ENCODE results near the gene SLC10A7. TPM values are rescaled to one million over a fixed set of nuclear protein-coding genes. Genes with fewer than 3 reads are reported as not detected.

Gene SLC10A7
- total and polyA plus RNA-seq, 10 of the 15 experiments (the other 5 are each of a cell fraction or from before 2014, with no cell fraction given), result 4.6 to 23.7 (median 15.6) TPM

- Histone ChIP-seq H4K20me1 (ENCODE audit: control insufficient read depth, insufficient read depth) (no peaks in the 10 kb centered on the region), H3K4me3 (no peak overlapping the region), H3K27ac (ENCODE audit: control insufficient read depth, insufficient read depth) (no peak overlapping the region), H3K9me3 (replicated peaks; ENCODE audit: control insufficient read depth, insufficient read depth, low read length) (no peaks in the 10 kb centered on the region), H3K9ac (ENCODE audit: control insufficient read depth, insufficient read depth, low read length) (no peak overlapping the region), H2AFZ (ENCODE audit: control insufficient read depth, low read depth, low read length) (no peak overlapping the region; the same call in none of the 2 replicates), H3K36me3 (ENCODE audit: control insufficient read depth in 2 of 2, insufficient read depth in 2 of 2, low read length in 1 of 2) (no peaks in the 10 kb centered on the region), H3K4me2 (ENCODE audit: control insufficient read depth, insufficient read depth) (peak overlapping the region; percentile 7; the same call in 1 of the 2 replicates), H3K4me1 (ENCODE audit: control insufficient read depth, insufficient read depth, low read length) (peaks cover 24% of the 10 kb centered on the region), H3K27me3 (replicated peaks in 1 of 2; ENCODE audit: control insufficient read depth in 2 of 2, insufficient read depth in 2 of 2, low read length in 1 of 2) (no peaks in the 10 kb centered on the region), H3K79me2 (ENCODE audit: control insufficient read depth, insufficient read depth, low read length) (no peaks in the 10 kb centered on the region)
- DNase-seq (ENCODE audit: low read depth, low spot score), result peak; percentile 45
- BruUV-seq (replicated peaks), result no TSS peak
- in situ Hi-C loops (cut with MboI), result no loop called here
- POLR2A ChIA-PET, result no interaction called here
- FAIRE-seq, result no peak
- SMC1A ChIA-PET (ENCODE audit: uncharacterized antibody, unreplicated experiment), result interaction anchor here (0.9 to 2.1 kb wide), 4 partner anchors 10 to 98 kb away, joined by 3 to 13 read pairs (median 6); no protein-coding TSS in a partner anchor
- intact Hi-C loops (cut with micrococcal nuclease; ENCODE audit: unreplicated experiment), result loop anchor here (1.0 kb wide), 1 partner anchor 90 kb away; no protein-coding TSS in a partner anchor
- ATAC-seq, result peak; percentile 85
- WGBS (ENCODE audit: insufficient coverage, insufficient replicate concordance, low lambda C conversion rate, missing lambda C conversion rate), result 32% methylated on average over 24 of the region's 24 CpGs
- RAD21 ChIA-PET (ENCODE audit: unreplicated experiment), result interaction anchor here (0.6 to 1.6 kb wide), 2 partner anchors 21 to 668 kb away, joined by 3 to 4 read pairs; no protein-coding TSS in a partner anchor
- CTCF ChIA-PET, result interaction anchor here (0.8 to 3.5 kb wide), 11 partner anchors 9 to 854 kb away, joined by 3 to 18 read pairs (median 5); no protein-coding TSS in a partner anchor
- TF ChIP-seq ELK1 (IDR thresholded peaks at IDR 0.05; ENCODE audit: low read depth, low read length) (no peak), ASH2L (IDR thresholded peaks at IDR 0.05; ENCODE audit: borderline replicate concordance, low read depth) (no peak), ZNF217 (IDR thresholded peaks at IDR 0.05) (no peak), PAX5 (IDR thresholded peaks at IDR 0.05; ENCODE audit: borderline replicate concordance, low read depth, low read length) (peak; percentile 60; the same call in 1 of the 2 replicates), ETV6 (conservative IDR thresholded peaks at IDR 0.05 in 1 of 2, IDR thresholded peaks at IDR 0.05 in 1 of 2; ENCODE audit: borderline replicate concordance in 1 of 2, low read depth in 1 of 2) (0 out of 4 replicates have a peak, but pooled peaks of 1 of the 2 experiments have one; percentile 38), FOXM1 (IDR thresholded peaks at IDR 0.05; ENCODE audit: low read depth, low read length) (no peak), POLR2AphosphoS5 (IDR thresholded peaks at IDR 0.05; ENCODE audit: low read length) (no peak), ZNF592 (IDR thresholded peaks at IDR 0.05) (no peak), IRF5 (IDR thresholded peaks at IDR 0.05; ENCODE audit: borderline replicate concordance) (no peak), CBFB (IDR thresholded peaks at IDR 0.05; ENCODE audit: low read depth) (no peak), SP1 (IDR thresholded peaks at IDR 0.05; ENCODE audit: low read depth, low read length) (no peak), RAD21 (IDR thresholded peaks at IDR 0.05; ENCODE audit: insufficient read depth, low read depth, low read length) (peak; percentile 27; the same call in 1 of the 2 replicates), MXI1 (IDR thresholded peaks at IDR 0.05; ENCODE audit: low read depth, low read length) (peak; percentile 55; the same call in 1 of the 2 replicates), HDAC2 (IDR thresholded peaks at IDR 0.05) (no peak)
Measured at GRCh38 chr4:146243141-146243882, 278.4 kb downstream of the SLC10A7 start.
